Pancreas (tissue), 10 donors: ENCODE measurements around the gene SAMD4B. TPM values are rescaled to one million over a fixed set of nuclear protein-coding genes. Genes with fewer than 3 reads are reported as not detected.
A peak's percentile ranks its signal among the peaks of the same experiment; 100 is the strongest.
"Not testable (repeated sequence)": the region's sequence is repeated elsewhere in the genome, so short reads cannot be mapped to it uniquely, and the experiment has no call there.

Source experiments
- ATAC-seq, 4 donors: fragments of 200-7000 bp; cut with Tn5 transposase; one replicate each; pipeline versions ENCODE4 v1.8.0 to v1.9.1; 2020; ENCODE audit warnings: mild to moderate bottlenecking in 4 of 4, moderate library complexity in 4 of 4
- DNase-seq, 6 donors: peaks; one replicate each; pipeline ENCODE4 v3.0.0-alpha.2; 2020
- FAIRE-seq: peaks from 2 replicates; lab custom pipeline; 2012; peaks lifted over from hg19 to GRCh38; lab: Jason Lieb, UNC
- H3K27ac ChIP-seq, 4 donors: fragments of 200-600 bp; sonication (generic); 1 replicate in 3 of 4; 2 replicates in 1 of 4; pipeline versions ENCODE4 v1.5.0 to v1.8.0; 2020
- H3K27me3 ChIP-seq, 4 donors: fragments of 200-600 bp; one replicate each; pipeline ENCODE4 v1.8.0; 2021
- H3K36me3 ChIP-seq, 3 donors: fragments of 200-600 bp; sonication (generic) in 1 of 3; one replicate each; pipeline versions ENCODE4 v1.5.0 to v1.8.0; 2020 to 2021
- H3K4me1 ChIP-seq, 3 donors: fragments of 200-600 bp; one replicate each; pipeline ENCODE4 v1.8.0; 2021
- H3K4me3 ChIP-seq, 4 donors: fragments of 200-600 bp; sonication (generic) in 2 of 4; one replicate each; pipeline versions ENCODE4 v1.5.0 to v1.8.0; 2020 to 2021
- H3K9me3 ChIP-seq, 4 donors: fragments of 200-600 bp; one replicate each; pipeline ENCODE4 v1.8.0; 2021
- CTCF ChIP-seq, 4 donors: fragments of 200-600 bp; sonication (generic) in 3 of 4; IDR thresholded peaks; one replicate each; pipeline versions ENCODE4 v1.5.0 to v1.8.0; 2021; ENCODE audit warnings: antibody characterized with exemption in 4 of 4
- WGBS, 2 donors: extraction: QIAGEN DNeasy Blood & Tissue Kit; methylation state at CpG; one replicate each; pipeline ENCODE4 v1.1.7; 2013; 5-methylcytosine and 5-hydroxymethylcytosine counted together
- intact Hi-C, 3 donors: fragments of 100-400 bp; cut with DNase I; formaldehyde crosslinking; loops; one replicate each; pipeline versions ENCODE4 v1.11.1 to v1.14.2; 2022
- polyA plus RNA-seq, 2 donors: library from polyadenylated mRNA; stranded (reverse); fragments of 200-250 nt; gene quantifications; one replicate each; pipeline ENCODE4 v1.2.3, GENCODE V29; 2013
- total RNA-seq, 6 donors: library from RNA; stranded (reverse); fragmentation: NEBNext Ultra II Directional in 4 of 6; extraction: Animal tissue kit (Norgen Biotek cat#: 25700) in 4 of 6; gene quantifications; one replicate each; pipeline versions ENCODE4 v1.2.1 to v1.2.4, GENCODE V29; 2021 to 2023
- donor health status: healthy with polysubstance abuse.
- donor health status: DM: no; HTN: no; CAD: no; lungs with moderate emphysema.
- donor health status: DM: no; HTN: no; CAD: no.
- donor health status: control.
- donor health status: control.
- donor health status: Bipolar disorder and iron deficiency.
- donor health status: DM: yes; HTN: yes; CAD: no.
- donor health status: DM: no; HTN: no; CAD: no.
- donor health status: DM: no; HTN: no; CAD: no.
- donor health status: DM: yes; HTN: yes; CAD: no.

SAMD4B gene
- total and polyA plus RNA-seq, 8 donors = 24.1 to 106 (median 33.6) TPM

DNA sequence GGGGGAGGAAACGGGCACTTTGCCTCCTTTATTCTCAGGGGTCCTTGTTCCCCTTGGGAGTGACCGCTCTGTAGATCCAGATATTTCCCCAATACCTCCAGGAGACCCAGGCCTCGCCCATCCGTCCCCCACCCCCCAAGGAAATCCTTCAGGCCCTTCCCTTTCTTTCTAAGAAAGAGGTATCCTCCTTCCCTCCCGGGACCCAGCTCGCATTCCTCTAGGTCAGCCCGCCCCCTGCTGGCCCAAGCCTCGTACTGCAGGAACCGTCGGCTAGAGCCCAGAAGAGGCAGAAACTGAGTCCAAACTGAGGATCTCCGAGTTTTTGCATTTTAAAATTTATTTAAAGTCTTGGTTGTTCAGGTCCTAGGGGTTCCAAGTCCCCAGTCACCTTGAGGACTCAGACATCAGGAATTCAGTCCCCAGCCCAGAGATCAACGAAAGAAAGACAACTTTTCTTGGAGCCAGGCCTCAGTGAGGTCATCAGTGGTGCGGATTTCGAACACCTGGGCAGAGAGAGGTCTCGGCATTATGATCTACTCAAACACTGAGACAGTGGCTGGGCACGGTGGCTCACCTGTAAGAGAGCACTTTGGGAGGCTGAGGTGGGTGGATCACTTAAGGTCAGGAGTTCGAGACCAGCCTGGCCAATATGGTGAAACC lies 14.0 kb upstream of the SAMD4B start:
- Histone ChIP-seq H3K4me1 (no peaks in the 10 kb centered on the region), H3K27me3 (no peaks in the 10 kb centered on the region), H3K4me3 (no peak overlapping the region), H3K27ac (no peak overlapping the region), H3K9me3 (no peaks in the 10 kb centered on the region), H3K36me3 (no peaks in the 10 kb centered on the region)
- intact Hi-C loops = loop anchor here in 2 of 3 donors (5.0 to 10.0 kb wide), 3 partner anchors 113 to 211 kb away; no protein-coding TSS in a partner anchor
- WGBS, 2 donors = 23 to 24% methylated on average over 17 of the region's 17 CpGs
- ATAC-seq = peak; percentile 77 to 96 (median 92)
- TF ChIP-seq CTCF (IDR thresholded peaks at IDR 0.05) = peak; percentile 92 to 96 (median 94)
- peak; percentile 43 for FAIRE-seq
- peak; percentile 68 to 98 (median 88) for DNase-seq

- no peak for FAIRE-seq
- no peaks in the 10 kb centered on the region for H3K27me3 ChIP-seq
These were observed 12.3 kb upstream of the SAMD4B start for GRCh38 chr19:39329948-39330347.

GRCh38 chr19:39332293-39332692 lies 9.9 kb upstream of the SAMD4B start:
- H3K36me3 ChIP-seq = no peaks in the 10 kb centered on the region
- no peak for TF ChIP-seq CTCF (IDR thresholded peaks at IDR 0.05)

More at GRCh38 chr19:39329948-39330347, 12.3 kb upstream of the SAMD4B start:
- no peaks in the 10 kb centered on the region for H3K4me1 ChIP-seq
- WGBS, 2 donors = 86 to 91% methylated on average over 7 of the region's 7 CpGs
- intact Hi-C loops = loop anchor here in 2 of 3 donors (5.0 to 10.0 kb wide), 3 partner anchors 115 to 213 kb away; no protein-coding TSS in a partner anchor
- H3K9me3 ChIP-seq = no peaks in the 10 kb centered on the region
- ATAC-seq (no peak), DNase-seq (no peak)
- TF ChIP-seq CTCF (IDR thresholded peaks at IDR 0.05) = no peak
- peak overlapping the region in 1 of 4 donors; percentile 9 for H3K27ac ChIP-seq
- no peaks in the 10 kb centered on the region for H3K36me3 ChIP-seq
- no peak overlapping the region for H3K4me3 ChIP-seq

GRCh38 chr19:39332738-39333137 lies 9.5 kb upstream of the SAMD4B start:
- FAIRE-seq, DNase-seq, H3K4me1 ChIP-seq, ATAC-seq, H3K9me3 ChIP-seq, H3K27ac ChIP-seq, H3K27me3 ChIP-seq, intact Hi-C loops, H3K4me3 ChIP-seq, H3K36me3 ChIP-seq: not testable (repeated sequence)
- 73 to 82% methylated on average over 6 of the region's 6 CpGs for WGBS, 2 donors

More at GRCh38 chr19:39332293-39332692, 9.9 kb upstream of the SAMD4B start:
- ATAC-seq (no peak), FAIRE-seq (no peak), DNase-seq (no peak)
- intact Hi-C loops = no loop called here
- Histone ChIP-seq H3K4me1 (no peaks in the 10 kb centered on the region), H3K4me3 (no peak overlapping the region), H3K27me3 (no peaks in the 10 kb centered on the region), H3K27ac (no peak overlapping the region), H3K9me3 (no peaks in the 10 kb centered on the region)
- 79 to 89% methylated on average over 7 of the region's 7 CpGs for WGBS, 2 donors

GRCh38 chr19:39333507-39333906 lies 8.7 kb upstream of the SAMD4B start:
- no peak for TF ChIP-seq CTCF (IDR thresholded peaks at IDR 0.05)
- 85 to 90% methylated on average over 6 of the region's 6 CpGs for WGBS, 2 donors
- Histone ChIP-seq H3K9me3 (no peaks in the 10 kb centered on the region), H3K4me3 (no peak overlapping the region), H3K27ac (no peak overlapping the region), H3K36me3 (no peaks in the 10 kb centered on the region), H3K27me3 (no peaks in the 10 kb centered on the region), H3K4me1 (no peaks in the 10 kb centered on the region)
- no peak for DNase-seq
- intact Hi-C loops = no loop called here
- no peak for FAIRE-seq
- no peak for ATAC-seq
